Esophagus muscularis mucosa (tissue), 3 donors: ENCODE results near the gene MAD1L1.

Experiments
- POLR2A ChIP-seq: fragments of 450-650 bp; IDR thresholded peaks from one replicate; pipeline ENCODE4 v1.6.1; 2017; ENCODE audit warnings: antibody characterized with exemption, moderate library complexity, mild to moderate bottlenecking, low read depth
- TF ChIP-seq, protein P1 (sequence below), 3 experiments: fragments of 200-600 bp in 2 of 3; fragments of 450-650 bp in 1 of 3; sonication (generic) in 2 of 3; IDR thresholded peaks; one replicate each; pipeline ENCODE4 v1.5.1; 2017 to 2019; ENCODE audit warnings: antibody characterized with exemption in 3 of 3, mild to moderate bottlenecking in 2 of 3, moderate library complexity in 1 of 3

DNA sequence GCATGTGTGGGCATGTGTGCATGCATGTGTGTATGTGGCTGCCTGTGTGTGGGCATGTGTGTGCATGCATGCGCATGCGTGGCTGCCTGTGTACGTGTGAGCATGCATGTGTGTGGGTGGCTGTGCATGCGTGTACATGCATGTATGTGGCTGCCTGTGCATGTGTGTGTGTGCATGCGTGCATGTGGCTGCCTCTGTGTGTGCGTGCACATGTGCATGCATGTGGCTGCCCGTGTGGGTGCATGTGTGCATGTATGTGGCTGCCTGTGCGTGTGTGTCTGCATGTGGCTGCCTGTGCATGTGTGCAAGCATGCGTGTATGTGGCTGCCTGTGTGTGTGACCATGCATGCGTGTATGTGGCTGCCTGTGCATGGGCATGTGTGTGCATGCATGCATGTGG, 345.5 kb downstream of the MAD1L1 start:
- no peak for TF ChIP-seq POLR2A
- TF ChIP-seq, protein P1, sequence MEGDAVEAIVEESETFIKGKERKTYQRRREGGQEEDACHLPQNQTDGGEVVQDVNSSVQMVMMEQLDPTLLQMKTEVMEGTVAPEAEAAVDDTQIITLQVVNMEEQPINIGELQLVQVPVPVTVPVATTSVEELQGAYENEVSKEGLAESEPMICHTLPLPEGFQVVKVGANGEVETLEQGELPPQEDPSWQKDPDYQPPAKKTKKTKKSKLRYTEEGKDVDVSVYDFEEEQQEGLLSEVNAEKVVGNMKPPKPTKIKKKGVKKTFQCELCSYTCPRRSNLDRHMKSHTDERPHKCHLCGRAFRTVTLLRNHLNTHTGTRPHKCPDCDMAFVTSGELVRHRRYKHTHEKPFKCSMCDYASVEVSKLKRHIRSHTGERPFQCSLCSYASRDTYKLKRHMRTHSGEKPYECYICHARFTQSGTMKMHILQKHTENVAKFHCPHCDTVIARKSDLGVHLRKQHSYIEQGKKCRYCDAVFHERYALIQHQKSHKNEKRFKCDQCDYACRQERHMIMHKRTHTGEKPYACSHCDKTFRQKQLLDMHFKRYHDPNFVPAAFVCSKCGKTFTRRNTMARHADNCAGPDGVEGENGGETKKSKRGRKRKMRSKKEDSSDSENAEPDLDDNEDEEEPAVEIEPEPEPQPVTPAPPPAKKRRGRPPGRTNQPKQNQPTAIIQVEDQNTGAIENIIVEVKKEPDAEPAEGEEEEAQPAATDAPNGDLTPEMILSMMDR (IDR thresholded peaks at IDR 0.05), result no peak
